Stimulated activated CD4-positive, alpha-beta T cell treated with anti-CD3 and anti-CD28 coated beads, TNF-alpha, amount 100 ng/mL, for 24 hours (primary cell): ENCODE measurements around the gene RNF169.

Source experiments
- DNase-seq, 3 experiments: peaks; one replicate each; pipeline ENCODE4 v3.0.0-alpha.2; 2020; ENCODE audit warnings: low read depth in 3 of 3

RNF169 gene

DNA sequence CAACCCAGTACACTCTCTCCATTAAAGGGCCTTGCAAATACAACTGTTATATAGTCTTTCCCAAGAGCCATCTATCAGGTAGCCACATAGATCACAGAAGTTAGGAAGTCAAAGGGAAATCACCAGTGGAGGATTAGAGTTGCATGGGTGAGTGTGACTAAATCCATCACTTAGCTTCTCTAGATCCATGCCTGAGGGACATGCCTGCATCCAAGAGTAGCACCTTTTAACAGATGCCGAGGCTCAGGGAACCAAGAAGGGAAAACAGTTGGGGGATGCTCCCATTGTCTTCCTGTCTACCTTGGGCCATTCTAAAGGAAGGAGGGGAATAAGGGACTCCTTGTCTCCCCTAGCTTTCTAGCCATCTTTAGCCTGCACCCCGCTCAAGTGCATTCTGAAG, 122.4 kb downstream of the RNF169 start:
- no peak for DNase-seq

GRCh38 chr11:74877132-74877531, 128.5 kb downstream of the RNF169 start:
- no peak for DNase-seq
